Muscle of leg (tissue), 11 donors: ENCODE measurements around the gene CLMN. TPM values are rescaled to one million over a fixed set of nuclear protein-coding genes. Genes with fewer than 3 reads are reported as not detected.
A peak's percentile ranks its signal among the peaks of the same experiment; 100 is the strongest.

Source experiments
- DNase-seq: peaks from one replicate; pipeline ENCODE4 v3.0.0; 2013
- H3K27ac ChIP-seq: one replicate; pipeline ENCODE4 v1.5.1; 2013; ENCODE audit warnings: mild to moderate bottlenecking, low read length, control low read depth
- H3K27me3 ChIP-seq: one replicate; pipeline ENCODE4 v1.6.1; 2013; ENCODE audit warnings: low read length; ENCODE audit not compliant: control insufficient read depth, insufficient read depth
- H3K36me3 ChIP-seq: one replicate; pipeline ENCODE4 v1.6.1; 2013; ENCODE audit warnings: low read length; ENCODE audit not compliant: control insufficient read depth, insufficient read depth
- H3K4me1 ChIP-seq: one replicate; pipeline ENCODE4 v1.6.1; 2013; ENCODE audit warnings: low read length; ENCODE audit not compliant: control insufficient read depth, insufficient read depth
- H3K4me3 ChIP-seq: one replicate; pipeline ENCODE4 v1.5.1; 2013; ENCODE audit warnings: low read length, control low read depth
- H3K9me3 ChIP-seq: replicated peaks from 2 replicates; pipeline ENCODE4 v1.6.1; 2013; ENCODE audit warnings: low read depth, low read length; ENCODE audit not compliant: control insufficient read depth
- WGBS: methylation state at CpG from one replicate; pipeline ENCODE4 v1.1.5; 2013; ENCODE audit warnings: missing lambda C conversion rate; ENCODE audit not compliant: insufficient coverage; 5-methylcytosine and 5-hydroxymethylcytosine counted together
- polyA plus RNA-seq, 8 donors: library from polyadenylated mRNA; unstranded; fragments of 120-200 nt; gene quantifications; one replicate each; pipeline versions ENCODE4 v1.2.1 to v1.2.3, GENCODE V29; 2013; ENCODE audit warnings: inconsistent platforms in 1 of 8, low replicate concordance in 1 of 8; ENCODE audit not compliant: insufficient read length in 8 of 8, insufficient read depth in 1 of 8
- total RNA-seq: library from RNA; stranded (reverse); fragments of 120-200 nt; gene quantifications from one replicate; pipeline ENCODE4 v1.2.4, GENCODE V29; 2013

CLMN gene
- total and polyA plus RNA-seq, 9 donors = 2.1 to 4.0 (median 2.8) TPM

DNA sequence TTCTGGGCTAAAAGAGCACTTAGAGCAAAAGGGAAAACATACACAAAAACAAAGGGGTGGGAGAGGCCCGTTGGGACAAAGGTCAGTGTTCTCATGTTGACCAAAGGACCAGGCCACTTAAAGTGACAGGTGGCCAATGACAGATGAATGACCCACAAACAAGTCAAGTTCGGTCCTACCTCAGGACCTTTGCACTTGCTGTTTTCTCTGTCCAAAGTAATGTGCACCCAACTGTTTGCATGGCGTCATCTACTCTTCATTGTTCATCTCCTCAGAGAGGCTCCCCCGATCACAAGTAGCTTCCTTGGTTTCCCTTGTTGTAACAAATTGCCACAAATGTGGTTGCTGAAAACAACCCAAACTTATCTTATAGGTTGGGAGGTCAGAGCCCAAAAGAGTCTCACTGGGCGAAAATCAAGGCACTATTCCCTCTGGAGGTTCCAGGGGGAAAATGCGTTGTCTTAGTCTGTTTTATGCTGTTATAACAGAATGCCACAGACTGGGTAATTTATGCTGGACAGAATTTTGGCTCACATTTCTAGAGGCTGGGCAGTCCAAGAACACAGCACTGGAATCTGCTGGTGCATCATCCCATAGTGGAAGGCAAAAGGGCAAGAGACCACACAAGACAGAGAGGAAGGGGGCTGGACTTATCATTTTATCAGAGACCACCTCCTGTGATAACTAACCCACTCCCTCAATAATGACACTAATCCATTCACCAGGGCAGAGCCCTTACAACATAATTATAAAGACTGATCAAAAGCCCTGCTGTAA, 23.9 kb downstream of the CLMN start:
- no peak overlapping the region for H3K4me3 ChIP-seq
- no peak for DNase-seq
- peaks cover 4% of the 10 kb centered on the region for H3K27me3 ChIP-seq
- WGBS = 93% methylated on average over 3 of the region's 6 CpGs
- peaks cover 17% of the 10 kb centered on the region for H3K4me1 ChIP-seq
- H3K36me3 ChIP-seq = no peaks in the 10 kb centered on the region
- H3K27ac ChIP-seq = no peak overlapping the region
- H3K9me3 ChIP-seq = peaks cover 7% of the 10 kb centered on the region

- WGBS = 84% methylated on average over 5 of the region's 9 CpGs
- Histone ChIP-seq H3K36me3 (no peaks in the 10 kb centered on the region), H3K27ac (no peak overlapping the region), H3K4me1 (peaks cover 25% of the 10 kb centered on the region), H3K27me3 (peaks cover 4% of the 10 kb centered on the region), H3K4me3 (no peak overlapping the region), H3K9me3 (peaks cover 7% of the 10 kb centered on the region)
- no peak for DNase-seq
Measured at GRCh38 chr14:95294834-95295599, 24.7 kb downstream of the CLMN start.

DNA sequence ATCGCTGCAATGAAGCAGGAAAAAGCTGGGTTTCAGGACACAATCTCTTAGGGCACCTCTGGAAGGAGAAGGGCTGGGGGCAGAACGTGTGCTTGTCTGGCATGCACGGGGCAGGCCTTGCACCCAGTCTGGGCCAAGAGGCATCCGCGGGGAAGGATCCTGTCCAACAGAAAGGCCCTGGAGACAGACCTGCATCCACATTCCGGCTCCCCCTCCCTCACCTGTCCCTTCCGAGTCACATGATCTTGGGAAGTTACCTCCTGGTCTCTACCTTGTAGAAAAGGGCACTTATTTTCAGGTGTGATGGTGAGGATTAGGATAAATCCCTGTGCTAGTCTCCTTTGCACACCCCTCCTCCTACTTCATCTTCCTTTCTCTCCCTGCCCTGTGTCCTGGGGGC, 25.4 kb downstream of the CLMN start:
- H3K9me3 ChIP-seq = peaks cover 7% of the 10 kb centered on the region
- 100% methylated on average over 1 of the region's 7 CpGs for whole genome bisulfite sequencing
- no peak overlapping the region for H3K27ac ChIP-seq
- H3K4me1 ChIP-seq = peaks cover 25% of the 10 kb centered on the region
- DNase-seq = no peak
- H3K36me3 ChIP-seq = no peaks in the 10 kb centered on the region
- no peak overlapping the region for H3K4me3 ChIP-seq
- peaks cover 2% of the 10 kb centered on the region for H3K27me3 ChIP-seq

GRCh38 chr14:95293449-95293848, 26.3 kb downstream of the CLMN start:
- DNase-seq = no peak
- no peak overlapping the region for H3K27ac ChIP-seq
- peaks cover 2% of the 10 kb centered on the region for H3K27me3 ChIP-seq
- peaks cover 7% of the 10 kb centered on the region for H3K9me3 ChIP-seq
- WGBS = 67% methylated on average over 1 of the region's 5 CpGs
- peaks cover 25% of the 10 kb centered on the region for H3K4me1 ChIP-seq
- H3K36me3 ChIP-seq = no peaks in the 10 kb centered on the region
- H3K4me3 ChIP-seq = no peak overlapping the region

DNA sequence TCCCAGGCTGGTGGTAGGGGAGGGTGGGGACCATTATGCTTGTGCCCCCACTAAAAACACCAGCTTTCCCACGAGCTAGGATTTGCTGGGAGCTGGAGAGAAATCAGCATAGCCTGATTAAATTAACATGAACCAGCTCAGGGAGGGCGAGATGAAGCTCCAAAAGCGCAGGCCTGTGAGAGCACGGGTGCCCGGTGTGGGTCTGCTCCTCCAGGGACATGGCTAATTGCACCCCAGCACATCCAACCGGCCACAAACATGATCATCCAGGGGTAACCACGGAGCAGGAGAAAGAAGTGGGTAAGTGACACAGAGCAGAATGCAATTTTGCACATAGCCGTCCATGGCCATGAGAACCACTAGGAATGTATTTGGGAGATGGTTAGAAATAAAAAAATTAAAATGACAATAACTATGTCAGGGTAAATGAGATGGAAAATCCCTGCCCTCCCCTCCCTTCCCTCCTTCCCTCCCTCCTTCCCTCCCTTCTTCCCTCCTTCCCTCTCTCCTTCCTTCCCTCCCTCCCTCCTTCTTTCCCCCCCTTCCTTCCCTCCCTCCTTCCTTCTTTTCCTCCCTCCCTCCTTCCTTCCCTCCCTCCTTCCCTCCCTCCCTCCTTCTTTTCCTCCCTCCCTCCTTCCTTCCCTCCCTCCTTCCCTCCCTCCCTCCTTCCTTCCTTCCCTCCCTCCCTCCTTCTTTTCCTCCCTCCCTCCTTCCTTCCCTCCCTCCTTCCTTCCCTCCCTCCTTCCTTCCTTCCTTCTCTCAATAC, 26.9 kb downstream of the CLMN start:
- Histone ChIP-seq H3K36me3 (no peaks in the 10 kb centered on the region), H3K4me3 (no peak overlapping the region), H3K9me3 (peaks cover 7% of the 10 kb centered on the region), H3K27me3 (peaks cover 2% of the 10 kb centered on the region), H3K4me1 (peaks cover 25% of the 10 kb centered on the region), H3K27ac (peak overlapping the region; percentile 13)
- DNase-seq = no peak
- 40% methylated on average over 1 of the region's 8 CpGs for WGBS

- peak; percentile 71 for DNase-seq
- Histone ChIP-seq H3K4me3 (no peak overlapping the region), H3K36me3 (no peaks in the 10 kb centered on the region), H3K4me1 (peaks cover 25% of the 10 kb centered on the region), H3K27ac (peak overlapping the region; percentile 60), H3K27me3 (peaks cover 2% of the 10 kb centered on the region), H3K9me3 (peaks cover 7% of the 10 kb centered on the region)
- no CpG with 5 or more reads among the region's 6 CpGs for WGBS
Measured at GRCh38 chr14:95291859-95292542, 27.7 kb downstream of the CLMN start.

DNA sequence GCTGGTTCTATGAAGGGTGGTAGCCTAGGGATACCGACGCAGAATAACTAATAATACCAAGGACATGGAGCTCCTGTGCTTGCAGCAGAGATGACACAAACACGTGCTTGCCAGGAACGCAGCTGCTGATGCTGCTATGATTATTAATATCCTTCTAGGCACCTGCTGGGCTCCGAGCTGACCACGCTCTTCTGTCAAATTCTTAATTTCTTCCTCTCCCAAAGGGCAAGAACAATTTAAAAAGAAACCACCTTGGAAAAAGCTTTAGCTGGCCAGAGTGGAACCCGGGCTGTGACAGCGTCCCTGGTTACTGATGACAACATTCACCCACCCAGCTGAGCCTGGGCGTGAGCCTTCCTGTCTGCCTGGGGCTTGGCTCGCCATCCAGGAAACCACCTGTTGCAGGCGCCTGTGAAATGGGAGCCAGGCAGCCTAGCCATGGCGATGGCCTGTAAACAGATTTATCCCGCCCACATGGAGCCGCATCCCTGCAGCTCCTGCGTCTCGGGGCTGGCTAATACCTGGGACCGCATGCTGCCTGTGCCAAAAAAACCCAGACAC, 28.8 kb downstream of the CLMN start:
- Histone ChIP-seq H3K4me3 (no peak overlapping the region), H3K9me3 (peaks cover 6% of the 10 kb centered on the region)
- DNase-seq = peak; percentile 83

GRCh38 chr14:95290021-95290420, 29.7 kb downstream of the CLMN start:
- Histone ChIP-seq H3K4me3 (no peak overlapping the region), H3K9me3 (no peaks in the 10 kb centered on the region), H3K36me3 (no peaks in the 10 kb centered on the region), H3K27ac (no peak overlapping the region), H3K4me1 (peaks cover 25% of the 10 kb centered on the region), H3K27me3 (peaks cover 2% of the 10 kb centered on the region)
- no peak for DNase-seq
- WGBS = 20% methylated on average over 1 of the region's 5 CpGs

More for the DNA sequence above, 28.8 kb downstream of the CLMN start:
- 14% methylated on average over 13 of the region's 17 CpGs for WGBS
- Histone ChIP-seq H3K36me3 (no peaks in the 10 kb centered on the region), H3K27ac (peak overlapping the region; percentile 60), H3K27me3 (peaks cover 2% of the 10 kb centered on the region), H3K4me1 (peaks cover 25% of the 10 kb centered on the region)

DNA sequence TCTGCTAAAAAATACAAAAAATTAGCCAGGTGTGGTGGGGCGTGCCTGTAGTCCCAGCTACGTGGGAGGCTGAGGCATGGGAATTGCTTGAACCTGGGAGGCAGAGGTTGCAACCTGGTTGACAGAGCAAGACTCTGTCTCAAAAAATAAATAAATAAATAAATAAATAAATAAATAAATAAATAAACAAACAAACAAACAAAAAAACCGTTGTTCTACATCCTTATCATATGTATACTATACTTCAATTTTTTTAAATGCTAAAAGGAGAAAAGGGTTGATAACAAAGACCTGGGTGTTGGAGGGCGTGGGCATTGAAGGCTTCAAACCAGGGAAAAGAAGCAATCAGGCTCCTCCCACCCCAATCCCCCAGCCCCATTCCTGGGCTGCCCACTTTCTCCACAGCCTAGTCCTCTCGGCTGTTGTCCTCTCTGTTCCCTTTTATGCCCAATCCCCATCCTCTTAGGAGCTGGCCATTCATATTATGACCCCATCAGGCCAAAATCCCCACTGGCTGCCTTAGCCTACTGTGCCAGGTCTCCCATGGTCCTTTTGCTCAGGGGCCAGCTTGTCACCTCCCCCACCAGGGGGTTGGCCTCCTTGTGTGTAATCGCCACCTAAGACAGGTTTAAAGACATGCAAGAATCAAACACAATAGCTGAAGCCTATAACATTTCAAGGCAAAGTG, 30.2 kb downstream of the CLMN start:
- Histone ChIP-seq H3K4me3 (no peak overlapping the region), H3K4me1 (peaks cover 25% of the 10 kb centered on the region), H3K27me3 (peaks cover 2% of the 10 kb centered on the region), H3K9me3 (no peaks in the 10 kb centered on the region), H3K36me3 (no peaks in the 10 kb centered on the region), H3K27ac (no peak overlapping the region)
- DNase-seq = no peak
- 83% methylated on average over 1 of the region's 6 CpGs for WGBS
